Psoas muscle (tissue), 8 donors: Measurements from ENCODE around the gene LRRC45. TPM values are rescaled to one million over a fixed set of nuclear protein-coding genes. Genes with fewer than 3 reads are reported as not detected.
A peak's percentile ranks its signal among the peaks of the same experiment; 100 is the strongest.

Source experiments
- ATAC-seq, 4 donors: fragments of 200-7000 bp; cut with Tn5 transposase; one replicate each; pipeline ENCODE4 v1.9.1; 2020; ENCODE audit warnings: moderate library complexity in 3 of 4, mild to moderate bottlenecking in 2 of 4
- DNase-seq, 2 donors: peaks; one replicate each; pipeline ENCODE4 v3.0.0-alpha.2; 2020
- H3K27ac ChIP-seq: fragments of 200-600 bp; one replicate; pipeline ENCODE4 v1.8.0; 2022
- H3K27me3 ChIP-seq, 3 donors: fragments of 200-600 bp in 1 of 3; one replicate each; pipeline versions ENCODE4 v1.6.1 to v1.8.0; 2013 to 2022; ENCODE audit warnings: low read length in 2 of 3, mild to moderate bottlenecking in 2 of 3, moderate library complexity in 1 of 3; ENCODE audit not compliant: insufficient read depth in 3 of 3
- H3K36me3 ChIP-seq, 2 donors: fragments of 200-600 bp in 1 of 2; one replicate each; pipeline versions ENCODE4 v1.6.1 to v1.8.0; 2013 to 2022; ENCODE audit warnings: low read depth in 1 of 2, mild to moderate bottlenecking in 1 of 2, moderate library complexity in 1 of 2; ENCODE audit not compliant: insufficient read depth in 1 of 2
- H3K4me1 ChIP-seq: fragments of 200-600 bp; one replicate; pipeline ENCODE4 v1.8.0; 2022
- H3K4me3 ChIP-seq: fragments of 200-600 bp; one replicate; pipeline ENCODE4 v1.8.0; 2022; ENCODE audit warnings: mild to moderate bottlenecking
- H3K9me3 ChIP-seq: fragments of 200-600 bp; one replicate; pipeline ENCODE4 v1.8.0; 2022
- CTCF ChIP-seq: fragments of 200-600 bp; IDR thresholded peaks from one replicate; pipeline ENCODE4 v1.8.0; 2022; ENCODE audit warnings: antibody characterized with exemption
- WGBS, 3 donors: extraction: QIAGEN DNeasy Blood & Tissue Kit; methylation state at CpG; one replicate each; pipeline versions ENCODE4 v1.1.6 to v1.1.7; 2013; 5-methylcytosine and 5-hydroxymethylcytosine counted together
- intact Hi-C, 2 donors: fragments of 100-400 bp; cut with DNase I; formaldehyde crosslinking; loops; one replicate each; pipeline versions ENCODE4 v1.11.0 to v1.14.2; 2022
- polyA plus RNA-seq, 3 donors: library from polyadenylated mRNA; stranded (reverse); fragments of 200-250 nt; gene quantifications; one replicate each; pipeline ENCODE4 v1.2.3, GENCODE V29; 2013
- total RNA-seq, 4 donors: library from RNA; stranded (reverse); fragmentation: NEBNext Ultra II Directional in 2 of 4; extraction: Animal tissue kit (Norgen Biotek cat#: 25700) in 2 of 4; gene quantifications; one replicate each; pipeline versions ENCODE4 v1.2.1 to v1.2.4, GENCODE V29; 2021 to 2023
- donor health status: healthy with polysubstance abuse.
- donor health status: DM: no; HTN: no; CAD: no; lungs with moderate emphysema.
- donor health status: Bipolar disorder and iron deficiency.
- donor health status: healthy.
- donor health status: DM: yes; HTN: yes; CAD: no.
- donor health status: DM: no; HTN: no; CAD: no.
- donor health status: DM: no; HTN: no; CAD: no.
- donor health status: DM: yes; HTN: yes; CAD: no.

The LRRC45 gene
- total and polyA plus RNA-seq, 7 donors = 1.4 to 7.1 (median 3.0) TPM

DNA sequence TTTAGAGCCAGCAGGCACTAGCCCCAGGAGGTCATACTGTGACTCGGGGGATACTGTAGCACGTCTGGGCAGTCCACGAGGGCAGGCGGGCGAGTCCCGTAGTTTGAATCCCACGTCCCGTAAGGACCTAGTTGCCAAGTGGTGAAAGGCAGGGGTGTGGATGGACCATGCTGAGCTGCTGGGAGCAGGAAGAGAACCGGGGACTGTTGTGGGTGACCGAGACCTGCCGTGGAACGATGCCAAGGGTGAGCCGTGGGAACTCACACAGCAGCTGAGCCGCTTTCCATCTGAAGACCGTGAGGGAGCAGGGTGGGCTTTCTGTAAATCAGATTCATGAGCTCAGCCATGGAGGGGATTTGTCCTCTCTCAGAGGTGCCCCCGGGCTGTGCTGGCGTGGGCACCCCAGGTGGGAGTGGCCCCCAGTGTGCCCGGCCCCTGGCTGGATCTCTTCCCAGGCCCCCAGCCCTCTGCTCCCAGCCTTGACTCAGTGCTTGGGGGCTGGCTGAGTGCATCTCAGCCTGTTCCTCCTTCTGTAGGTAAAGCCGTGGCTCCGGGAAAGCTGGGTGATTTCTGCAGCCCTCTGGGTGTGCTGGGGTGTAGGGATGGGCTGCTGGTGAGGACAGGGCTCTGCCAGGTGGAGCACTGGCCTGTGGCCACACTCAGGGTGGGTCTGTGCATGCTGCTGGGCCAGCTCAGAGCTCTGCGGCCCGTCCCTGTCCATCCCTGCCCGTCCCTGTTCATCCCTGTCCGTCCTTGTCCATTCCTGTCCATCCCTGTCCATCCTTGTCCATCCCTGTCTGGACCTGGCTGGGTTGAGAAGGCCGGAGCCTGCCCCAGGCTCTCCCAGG lies 32.0 kb upstream of the LRRC45 start:
- Histone ChIP-seq H3K27ac (peak overlapping the region; percentile 84), H3K4me1 (peaks cover 23% of the 10 kb centered on the region), H3K27me3 (no peaks in the 10 kb centered on the region), H3K36me3 (peaks cover 0 to 17% of the 10 kb centered on the region in 2 donors), H3K9me3 (no peaks in the 10 kb centered on the region), H3K4me3 (peak overlapping the region; percentile 53)
- intact Hi-C loops = no loop called here
- peak; percentile 16 to 53 for DNase-seq
- 53 to 72% (median 58%) methylated on average over 24 to 25 of the region's 25 CpGs for WGBS, 3 donors
- no peak for ATAC-seq
- no peak for TF ChIP-seq CTCF

DNA sequence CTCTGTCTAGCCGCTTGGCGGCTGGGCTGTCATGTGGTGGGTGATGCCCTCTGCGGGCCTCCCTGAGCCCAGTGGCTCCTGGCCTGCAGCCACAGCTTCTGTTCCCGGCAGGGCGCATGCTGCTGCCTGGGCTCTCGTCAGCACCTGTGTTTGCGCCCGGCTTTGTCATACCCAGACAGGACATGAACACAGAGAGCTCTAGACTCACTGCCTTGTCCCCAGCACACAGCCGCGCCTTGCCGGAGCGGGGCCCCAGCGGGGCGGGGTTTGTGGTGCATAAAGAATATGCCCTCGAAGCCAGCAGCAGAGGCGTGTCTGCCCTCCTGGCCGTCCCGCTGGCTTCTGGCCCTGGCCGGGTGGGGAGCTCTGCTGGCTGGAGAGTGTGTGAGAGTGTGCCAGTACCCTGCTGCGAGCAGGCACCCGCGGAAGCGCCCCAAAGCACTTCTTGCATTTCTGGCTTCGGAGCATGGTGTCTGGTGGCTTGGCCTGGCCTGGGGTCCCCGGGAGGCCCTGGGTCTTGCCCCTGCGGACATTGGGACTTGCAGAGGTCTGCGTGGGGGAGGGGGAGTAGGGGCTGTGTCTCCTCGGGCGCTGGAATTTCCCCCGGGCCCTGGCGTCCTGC lies 31.3 kb upstream of the LRRC45 start:
- 18 to 30% (median 23%) methylated on average over 31 of the region's 31 CpGs for WGBS, 3 donors
- Histone ChIP-seq H3K27ac (peak overlapping the region; percentile 84), H3K4me1 (peaks cover 23% of the 10 kb centered on the region), H3K36me3 (peaks cover 0 to 17% of the 10 kb centered on the region in 2 donors), H3K9me3 (no peaks in the 10 kb centered on the region), H3K4me3 (peak overlapping the region; percentile 53), H3K27me3 (no peaks in the 10 kb centered on the region)
- peak; percentile 93 to 94 (median 94) for ATAC-seq
- DNase-seq = peak; percentile 86 to 93
- intact Hi-C loops = no loop called here
- TF ChIP-seq CTCF = no peak

- DNase-seq (peak; percentile 13 to 58), ATAC-seq (peak; percentile 21 to 52 (median 36))
- H3K27ac ChIP-seq = peak overlapping the region; percentile 84
- intact Hi-C loops = no loop called here
- peak overlapping the region; percentile 53 for H3K4me3 ChIP-seq
- no peaks in the 10 kb centered on the region for H3K27me3 ChIP-seq
- WGBS, 3 donors = 46 to 65% (median 47%) methylated on average over 30 to 31 of the region's 31 CpGs
- peaks cover 23% of the 10 kb centered on the region for H3K4me1 ChIP-seq
- H3K9me3 ChIP-seq = no peaks in the 10 kb centered on the region
- no peak for TF ChIP-seq CTCF
- H3K36me3 ChIP-seq = peaks cover 0 to 13% of the 10 kb centered on the region in 2 donors
These were observed 30.6 kb upstream of the LRRC45 start for GRCh38 chr17:81992306-81993102.

GRCh38 chr17:81993729-81994592 lies 29.1 kb upstream of the LRRC45 start:
- Histone ChIP-seq H3K27ac (no peak overlapping the region), H3K4me3 (no peak overlapping the region), H3K4me1 (peaks cover 32% of the 10 kb centered on the region), H3K27me3 (no peaks in the 10 kb centered on the region), H3K9me3 (no peaks in the 10 kb centered on the region), H3K36me3 (peaks cover 0 to 13% of the 10 kb centered on the region in 2 donors)
- DNase-seq = peak in 1 of 2 donors; percentile 39
- intact Hi-C loops = no loop called here
- TF ChIP-seq CTCF = no peak
- ATAC-seq = no peak
- 89 to 92% (median 90%) methylated on average over 36 to 37 of the region's 37 CpGs for WGBS, 3 donors
